Measurements from ENCODE around the gene SAFB.
"Not testable (repeated sequence)": the region's sequence is repeated elsewhere in the genome, so short reads cannot be mapped to it uniquely, and the experiment has no call there.

SAFB gene

GRCh38 chr19:5697890-5698634 is 75.2 kb downstream of the SAFB start:
- DNase-seq (ENCODE audit: low read depth): no peak

GRCh38 chr19:5698635-5699422 is 75.9 kb downstream of the SAFB start:
- DNase-seq (ENCODE audit: low read depth): no peak

- no peak for DNase-seq (ENCODE audit: low read depth)
Observed at GRCh38 chr19:5700455-5701092, 77.7 kb downstream of the SAFB start.

GRCh38 chr19:5702053-5702410 is 79.1 kb downstream of the SAFB start:
- not testable (repeated sequence) for DNase-seq (ENCODE audit: low read depth)

GRCh38 chr19:5703819-5704818 is 81.2 kb downstream of the SAFB start:
- no peak for DNase-seq (ENCODE audit: low read depth)

- no peak for DNase-seq (ENCODE audit: low read depth)
Observed at GRCh38 chr19:5705552-5705951, 82.7 kb downstream of the SAFB start.

- DNase-seq (ENCODE audit: low read depth): no peak
Observed at GRCh38 chr19:5706876-5707573, 84.1 kb downstream of the SAFB start.

- DNase-seq (ENCODE audit: low read depth): no peak
Observed at GRCh38 chr19:5707576-5708575, 85.0 kb downstream of the SAFB start.

- DNase-seq (ENCODE audit: low read depth): no peak
Observed at GRCh38 chr19:5711025-5711424, 88.1 kb downstream of the SAFB start.

- no peak for DNase-seq (ENCODE audit: low read depth)
Observed at GRCh38 chr19:5711713-5712161, 88.9 kb downstream of the SAFB start.

- no peak for DNase-seq (ENCODE audit: low read depth)
Observed at GRCh38 chr19:5713228-5713627, 90.3 kb downstream of the SAFB start.

GRCh38 chr19:5714816-5715215 is 91.9 kb downstream of the SAFB start:
- no peak for DNase-seq (ENCODE audit: low read depth)

GRCh38 chr19:5717215-5717935 is 94.5 kb downstream of the SAFB start:
- DNase-seq (ENCODE audit: low read depth): no peak
